NCI-H69 (cell line): ENCODE results near the gene SARS1.

Experiments used
- DNase-seq: peaks from one replicate; lab custom pipeline; 2025; lab: John Stamatoyannopoulos, UW

Gene SARS1

DNA sequence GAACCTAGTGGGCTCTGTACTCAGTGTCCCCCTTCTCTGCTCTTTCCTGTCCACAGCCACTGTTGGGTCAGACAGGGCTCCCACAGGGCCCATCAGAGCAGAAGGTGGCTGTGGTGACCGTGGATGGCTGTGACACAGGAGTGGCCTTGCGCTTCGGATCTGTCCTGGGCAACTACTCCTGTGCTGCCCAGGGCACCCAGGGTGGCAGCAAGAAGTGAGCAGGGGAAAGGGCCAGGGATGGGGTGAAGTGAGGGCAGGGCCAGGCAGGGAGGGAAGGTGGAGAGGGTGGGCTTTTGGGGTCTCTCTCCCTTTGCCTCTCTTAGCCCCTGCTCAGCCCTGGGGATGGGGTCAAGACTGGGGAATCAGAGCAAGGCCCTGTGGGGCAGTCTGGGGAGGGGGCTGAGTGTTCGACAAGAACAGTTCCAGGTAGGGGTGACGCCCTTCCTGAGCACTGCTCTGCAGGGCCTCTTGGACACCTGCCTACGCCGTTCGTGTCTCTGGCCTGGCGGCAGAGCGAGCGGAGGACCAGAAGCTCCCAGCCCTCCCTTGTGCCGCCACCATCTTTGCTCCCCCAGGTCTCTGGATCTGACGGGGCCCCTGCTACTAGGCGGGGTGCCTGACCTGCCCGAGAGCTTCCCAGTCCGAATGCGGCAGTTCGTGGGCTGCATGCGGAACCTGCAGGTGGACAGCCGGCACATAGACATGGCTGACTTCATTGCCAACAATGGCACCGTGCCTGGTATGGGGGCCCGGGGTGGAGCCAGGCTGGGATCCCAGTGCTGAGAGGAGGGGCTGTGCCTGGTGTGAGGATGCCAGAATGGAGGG, 48.7 kb downstream of the SARS1 start:
- no peak for DNase-seq

DNA sequence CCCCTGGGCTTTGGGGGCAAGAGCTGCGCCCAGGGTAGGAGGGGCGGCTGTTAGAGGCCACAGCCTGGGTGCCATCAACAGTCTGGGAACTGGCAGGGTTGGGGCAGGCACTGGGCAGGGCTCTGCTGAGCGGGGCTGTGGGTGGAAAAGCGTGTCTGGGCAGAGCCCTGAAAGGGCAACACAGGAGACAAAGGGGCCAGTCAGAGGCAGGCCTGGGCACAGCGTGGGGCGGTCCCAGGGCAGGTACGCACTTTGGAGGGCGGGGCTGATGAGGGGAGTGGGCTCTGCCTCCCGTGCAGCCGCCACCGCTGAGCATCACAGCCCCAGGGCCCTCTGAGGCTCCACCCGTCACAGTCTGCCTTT, 49.5 kb downstream of the SARS1 start:
- no peak for DNase-seq

DNA sequence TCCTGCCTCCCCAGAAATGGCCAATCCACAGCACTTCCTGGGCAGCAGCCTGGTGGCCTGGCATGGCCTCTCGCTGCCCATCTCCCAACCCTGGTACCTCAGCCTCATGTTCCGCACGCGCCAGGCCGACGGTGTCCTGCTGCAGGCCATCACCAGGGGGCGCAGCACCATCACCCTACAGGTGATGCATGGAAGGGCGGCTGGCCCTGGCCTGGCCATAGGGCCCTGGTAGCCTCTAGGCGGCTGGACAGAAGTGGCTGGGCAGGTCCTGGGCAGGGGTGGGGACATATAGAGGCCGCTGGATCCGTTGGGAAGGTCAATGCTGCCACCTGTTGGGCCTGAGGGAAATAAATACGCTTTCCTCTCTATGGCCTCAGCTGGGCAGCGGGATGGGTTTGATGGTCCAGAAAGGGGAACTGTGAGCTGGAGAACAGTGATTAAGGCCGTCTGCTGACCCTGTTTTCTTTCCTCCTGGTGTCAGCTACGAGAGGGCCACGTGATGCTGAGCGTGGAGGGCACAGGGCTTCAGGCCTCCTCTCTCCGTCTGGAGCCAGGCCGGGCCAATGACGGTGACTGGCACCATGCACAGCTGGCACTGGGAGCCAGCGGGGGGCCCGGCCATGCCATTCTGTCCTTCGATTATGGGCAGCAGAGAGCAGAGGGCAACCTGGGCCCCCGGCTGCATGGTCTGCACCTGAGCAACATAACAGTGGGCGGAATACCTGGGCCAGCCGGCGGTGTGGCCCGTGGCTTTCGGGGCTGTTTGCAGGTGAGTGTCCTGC, 50.1 kb downstream of the SARS1 start:
- DNase-seq = peak; percentile 79

DNA sequence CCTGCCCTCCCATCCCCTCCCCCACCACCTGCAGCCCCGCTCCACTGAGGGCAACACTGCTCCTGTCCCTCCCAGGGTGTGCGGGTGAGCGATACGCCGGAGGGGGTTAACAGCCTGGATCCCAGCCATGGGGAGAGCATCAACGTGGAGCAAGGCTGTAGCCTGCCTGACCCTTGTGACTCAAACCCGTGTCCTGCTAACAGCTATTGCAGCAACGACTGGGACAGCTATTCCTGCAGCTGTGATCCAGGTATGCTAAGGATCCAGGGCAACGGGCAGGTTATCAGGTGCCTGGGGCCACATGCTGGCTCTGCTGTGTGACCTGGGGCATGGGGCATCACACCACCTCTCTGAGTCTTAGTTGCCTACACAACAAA, 50.6 kb downstream of the SARS1 start:
- no peak for DNase-seq

DNA sequence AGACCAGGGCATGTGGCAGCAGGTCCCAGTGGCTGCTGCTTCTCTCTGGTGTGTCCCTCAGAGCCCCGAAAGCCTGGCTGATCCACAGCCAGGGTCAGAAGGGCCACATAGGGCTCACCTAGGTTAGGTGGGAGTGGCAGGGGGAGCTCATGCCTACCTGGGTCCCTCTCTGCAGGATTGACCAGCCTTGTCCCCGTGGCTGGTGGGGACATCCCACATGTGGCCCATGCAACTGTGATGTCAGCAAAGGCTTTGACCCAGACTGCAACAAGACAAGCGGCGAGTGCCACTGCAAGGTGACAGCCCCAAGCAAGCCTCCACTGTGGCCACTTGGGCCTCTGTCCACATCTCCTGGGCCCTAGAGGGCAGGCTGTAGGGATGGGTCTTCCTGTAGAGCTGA, 51.3 kb downstream of the SARS1 start:
- no peak for DNase-seq

DNA sequence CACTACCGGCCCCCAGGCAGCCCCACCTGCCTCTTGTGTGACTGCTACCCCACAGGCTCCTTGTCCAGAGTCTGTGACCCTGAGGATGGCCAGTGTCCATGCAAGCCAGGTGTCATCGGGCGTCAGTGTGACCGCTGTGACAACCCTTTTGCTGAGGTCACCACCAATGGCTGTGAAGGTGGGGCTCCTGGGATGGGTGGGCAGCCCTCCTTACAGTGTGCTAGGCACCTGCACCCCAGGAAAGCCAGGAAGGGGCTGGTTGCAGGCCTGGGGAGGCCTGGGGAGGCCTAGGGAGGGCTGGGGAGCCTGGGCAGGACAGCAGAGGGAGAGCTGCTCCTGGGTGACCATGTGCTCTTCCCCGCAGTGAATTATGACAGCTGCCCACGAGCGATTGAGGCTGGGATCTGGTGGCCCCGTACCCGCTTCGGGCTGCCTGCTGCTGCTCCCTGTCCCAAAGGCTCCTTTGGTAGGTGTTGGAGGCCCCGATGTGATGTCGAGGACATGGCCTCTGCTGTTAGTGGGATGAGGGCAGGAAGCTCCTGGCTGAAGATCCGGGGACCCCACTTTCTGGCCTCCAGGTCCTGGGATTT, 52.1 kb downstream of the SARS1 start:
- no peak for DNase-seq

DNA sequence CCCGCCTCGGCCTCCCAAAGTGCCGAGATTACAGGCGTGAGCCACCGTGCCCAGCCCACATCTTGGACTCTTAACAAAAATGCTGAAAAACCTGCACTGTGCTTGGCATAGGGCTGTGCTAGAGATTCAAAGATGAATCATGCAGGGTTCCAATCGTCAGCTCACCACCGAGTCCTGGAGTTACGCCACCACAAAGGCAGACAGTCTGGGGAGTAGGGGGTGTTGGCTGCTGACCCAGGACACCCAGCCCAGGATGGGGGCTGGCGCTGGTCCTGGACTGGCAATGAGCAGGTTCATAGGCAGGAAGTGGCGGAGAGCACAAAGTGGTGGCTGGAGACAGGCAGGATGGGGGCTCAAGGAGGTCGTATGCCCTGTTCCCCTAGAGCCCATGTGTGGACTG, 53.2 kb downstream of the SARS1 start:
- DNase-seq = no peak

DNA sequence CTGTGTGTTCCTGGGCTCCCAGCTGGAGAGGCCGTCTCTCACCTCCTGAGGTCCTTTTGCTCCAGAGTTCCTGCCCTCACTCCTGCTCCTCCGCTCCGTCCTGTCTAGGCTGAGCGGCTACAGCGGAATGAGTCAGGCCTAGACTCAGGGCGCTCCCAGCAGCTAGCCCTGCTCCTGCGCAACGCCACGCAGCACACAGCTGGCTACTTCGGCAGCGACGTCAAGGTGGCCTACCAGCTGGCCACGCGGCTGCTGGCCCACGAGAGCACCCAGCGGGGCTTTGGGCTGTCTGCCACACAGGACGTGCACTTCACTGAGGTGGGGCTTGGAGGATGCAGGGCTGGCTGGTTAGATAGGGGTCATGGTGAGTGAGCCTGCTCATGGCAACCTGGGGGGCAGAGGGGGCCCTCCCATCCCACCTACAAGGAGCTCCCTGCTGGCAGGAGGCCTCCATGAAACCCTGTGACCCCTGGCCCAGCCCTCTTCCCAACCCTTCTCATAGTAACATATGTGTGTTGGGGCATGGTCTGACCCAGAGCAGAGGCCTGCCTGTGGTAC, 54.1 kb downstream of the SARS1 start:
- no peak for DNase-seq

DNA sequence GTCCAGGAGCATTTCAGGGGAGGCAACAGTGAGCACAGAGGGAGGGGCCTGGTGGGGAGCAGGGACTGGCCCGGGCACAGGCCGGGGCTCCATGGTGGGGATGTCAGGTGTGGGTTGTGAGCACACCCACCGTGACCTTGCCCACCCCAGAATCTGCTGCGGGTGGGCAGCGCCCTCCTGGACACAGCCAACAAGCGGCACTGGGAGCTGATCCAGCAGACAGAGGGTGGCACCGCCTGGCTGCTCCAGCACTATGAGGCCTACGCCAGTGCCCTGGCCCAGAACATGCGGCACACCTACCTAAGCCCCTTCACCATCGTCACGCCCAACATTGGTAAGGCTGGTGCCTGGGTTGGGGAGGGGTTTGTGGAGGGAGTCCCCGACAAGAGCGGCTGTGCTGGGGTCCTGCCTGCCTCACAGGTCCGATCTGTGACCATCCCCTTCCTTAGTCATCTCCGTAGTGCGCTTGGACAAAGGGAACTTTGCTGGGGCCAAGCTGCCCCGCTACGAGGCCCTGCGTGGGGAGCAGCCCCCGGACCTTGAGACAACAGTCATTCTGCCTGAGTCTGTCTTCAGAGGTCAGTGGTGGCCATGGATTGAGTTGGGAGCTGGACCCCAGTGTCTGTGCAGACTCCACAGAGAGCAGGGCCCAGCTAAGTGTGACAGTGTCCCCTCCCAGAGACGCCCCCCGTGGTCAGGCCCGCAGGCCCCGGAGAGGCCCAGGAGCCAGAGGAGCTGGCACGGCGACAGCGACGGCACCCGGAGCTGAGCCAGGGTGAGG, 54.9 kb downstream of the SARS1 start:
- no peak for DNase-seq

DNA sequence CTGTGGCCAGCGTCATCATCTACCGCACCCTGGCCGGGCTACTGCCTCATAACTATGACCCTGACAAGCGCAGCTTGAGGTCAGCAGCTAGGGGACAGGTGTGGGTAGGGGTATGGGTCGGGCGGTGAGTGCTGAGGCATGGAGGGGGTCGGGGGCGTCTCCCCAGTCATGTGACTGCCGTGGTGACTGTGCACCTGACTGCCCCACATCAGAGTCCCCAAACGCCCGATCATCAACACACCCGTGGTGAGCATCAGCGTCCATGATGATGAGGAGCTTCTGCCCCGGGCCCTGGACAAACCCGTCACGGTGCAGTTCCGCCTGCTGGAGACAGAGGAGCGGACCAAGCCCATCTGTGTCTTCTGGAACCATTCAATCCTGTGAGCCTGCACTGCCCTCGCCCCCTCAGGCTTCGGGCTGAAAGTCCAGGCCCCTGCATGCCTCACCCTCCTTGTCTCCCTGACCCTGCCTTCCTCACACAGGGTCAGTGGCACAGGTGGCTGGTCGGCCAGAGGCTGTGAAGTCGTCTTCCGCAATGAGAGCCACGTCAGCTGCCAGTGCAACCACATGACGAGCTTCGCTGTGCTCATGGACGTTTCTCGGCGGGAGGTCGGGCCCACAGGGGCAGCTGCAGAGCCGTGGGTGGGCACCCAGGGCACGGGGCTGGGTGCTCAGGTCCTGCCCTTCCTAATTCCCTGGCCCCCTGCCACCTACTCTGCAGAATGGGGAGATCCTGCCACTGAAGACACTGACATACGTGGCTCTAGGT, 55.7 kb downstream of the SARS1 start:
- DNase-seq = no peak

DNA sequence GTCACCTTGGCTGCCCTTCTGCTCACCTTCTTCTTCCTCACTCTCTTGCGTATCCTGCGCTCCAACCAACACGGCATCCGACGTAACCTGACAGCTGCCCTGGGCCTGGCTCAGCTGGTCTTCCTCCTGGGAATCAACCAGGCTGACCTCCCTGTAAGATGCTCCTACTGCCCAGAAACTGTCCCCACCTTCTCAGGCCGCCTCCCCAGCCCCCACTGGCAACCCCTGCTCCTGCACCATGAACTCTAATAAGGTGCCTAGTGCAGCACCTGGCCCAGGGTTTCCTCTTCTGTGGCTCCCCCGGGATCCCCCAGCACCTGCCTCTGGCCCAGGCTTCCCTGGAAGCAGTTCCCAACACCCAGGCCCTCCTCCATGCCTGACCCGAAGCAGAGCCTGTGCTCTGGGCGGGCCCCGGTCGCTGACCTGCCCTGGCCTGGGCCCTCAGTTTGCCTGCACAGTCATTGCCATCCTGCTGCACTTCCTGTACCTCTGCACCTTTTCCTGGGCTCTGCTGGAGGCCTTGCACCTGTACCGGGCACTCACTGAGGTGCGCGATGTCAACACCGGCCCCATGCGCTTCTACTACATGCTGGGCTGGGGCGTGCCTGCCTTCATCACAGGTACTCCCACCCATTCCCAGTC, 56.4 kb downstream of the SARS1 start:
- no peak for DNase-seq

DNA sequence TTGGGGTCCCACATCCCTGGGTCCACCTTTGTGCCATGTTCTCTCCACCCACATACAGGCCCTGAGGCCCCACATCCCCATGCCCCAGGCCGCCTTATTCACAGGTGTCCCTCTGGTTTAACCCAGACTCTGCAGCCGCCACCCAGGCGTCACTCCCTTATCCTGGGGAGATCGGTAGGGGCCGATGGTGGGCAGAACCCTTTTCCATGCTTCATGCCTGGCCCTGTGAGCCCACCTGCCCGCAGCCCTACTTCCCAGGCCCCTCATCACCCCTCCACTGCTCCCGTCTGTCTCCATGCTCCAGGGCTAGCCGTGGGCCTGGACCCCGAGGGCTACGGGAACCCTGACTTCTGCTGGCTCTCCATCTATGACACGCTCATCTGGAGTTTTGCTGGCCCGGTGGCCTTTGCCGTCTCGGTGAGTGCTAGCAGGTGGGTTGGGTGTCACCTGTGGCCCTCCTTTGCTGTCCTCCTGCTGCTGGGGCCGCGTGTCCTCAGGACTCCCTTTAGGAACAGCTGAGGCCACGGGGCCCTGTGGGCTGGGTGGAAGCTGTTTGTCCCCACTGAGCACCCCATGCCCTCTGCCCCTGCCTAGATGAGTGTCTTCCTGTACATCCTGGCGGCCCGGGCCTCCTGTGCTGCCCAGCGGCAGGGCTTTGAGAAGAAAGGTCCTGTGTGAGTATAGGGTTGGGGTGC, 57.1 kb downstream of the SARS1 start:
- DNase-seq = no peak

DNA sequence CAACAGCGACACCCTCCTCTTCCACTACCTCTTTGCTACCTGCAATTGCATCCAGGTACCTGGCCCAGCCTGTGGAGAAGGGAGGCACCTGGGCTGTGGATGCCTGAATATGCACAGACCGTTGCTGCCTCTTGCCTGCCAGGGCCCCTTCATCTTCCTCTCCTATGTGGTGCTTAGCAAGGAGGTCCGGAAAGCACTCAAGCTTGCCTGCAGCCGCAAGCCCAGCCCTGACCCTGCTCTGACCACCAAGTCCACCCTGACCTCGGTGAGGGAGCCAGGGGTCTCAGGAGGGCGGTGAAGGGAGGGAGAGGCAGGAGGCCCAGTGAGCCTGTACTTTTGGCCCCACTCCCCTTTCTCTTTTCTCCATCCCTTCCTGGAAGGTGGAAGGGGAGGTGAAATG, 57.7 kb downstream of the SARS1 start:
- no peak for DNase-seq

DNA sequence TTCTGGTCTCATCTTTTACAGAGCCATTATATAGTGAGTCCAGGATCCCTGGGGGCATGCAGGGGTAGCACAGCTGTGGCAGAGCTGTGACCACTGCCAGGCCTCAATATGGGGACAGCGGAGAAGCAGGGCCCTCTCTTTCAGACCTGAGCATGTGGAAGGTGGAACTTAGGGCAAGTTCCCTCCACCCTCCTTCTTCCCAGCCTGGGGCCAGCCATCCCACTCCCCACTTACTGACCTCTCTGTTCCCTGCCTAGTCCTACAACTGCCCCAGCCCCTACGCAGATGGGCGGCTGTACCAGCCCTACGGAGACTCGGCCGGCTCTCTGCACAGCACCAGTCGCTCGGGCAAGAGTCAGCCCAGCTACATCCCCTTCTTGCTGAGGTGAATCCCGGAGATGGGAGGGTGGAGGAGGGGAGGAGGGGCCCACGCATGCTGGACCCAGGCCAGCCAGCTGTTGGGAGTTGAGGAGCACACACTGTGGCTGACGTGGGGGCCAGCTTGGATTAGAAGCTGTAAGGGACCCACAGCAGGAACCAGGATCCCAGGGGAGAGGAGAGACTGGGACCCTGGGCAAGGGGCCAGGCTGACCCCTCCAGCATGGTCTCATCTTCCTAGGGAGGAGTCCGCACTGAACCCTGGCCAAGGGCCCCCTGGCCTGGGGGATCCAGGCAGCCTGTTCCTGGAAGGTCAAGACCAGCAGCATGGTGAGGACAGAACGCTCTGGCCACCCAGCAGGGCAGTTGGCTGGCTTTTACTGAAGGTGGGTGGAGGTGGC, 58.5 kb downstream of the SARS1 start:
- no peak for DNase-seq

DNA sequence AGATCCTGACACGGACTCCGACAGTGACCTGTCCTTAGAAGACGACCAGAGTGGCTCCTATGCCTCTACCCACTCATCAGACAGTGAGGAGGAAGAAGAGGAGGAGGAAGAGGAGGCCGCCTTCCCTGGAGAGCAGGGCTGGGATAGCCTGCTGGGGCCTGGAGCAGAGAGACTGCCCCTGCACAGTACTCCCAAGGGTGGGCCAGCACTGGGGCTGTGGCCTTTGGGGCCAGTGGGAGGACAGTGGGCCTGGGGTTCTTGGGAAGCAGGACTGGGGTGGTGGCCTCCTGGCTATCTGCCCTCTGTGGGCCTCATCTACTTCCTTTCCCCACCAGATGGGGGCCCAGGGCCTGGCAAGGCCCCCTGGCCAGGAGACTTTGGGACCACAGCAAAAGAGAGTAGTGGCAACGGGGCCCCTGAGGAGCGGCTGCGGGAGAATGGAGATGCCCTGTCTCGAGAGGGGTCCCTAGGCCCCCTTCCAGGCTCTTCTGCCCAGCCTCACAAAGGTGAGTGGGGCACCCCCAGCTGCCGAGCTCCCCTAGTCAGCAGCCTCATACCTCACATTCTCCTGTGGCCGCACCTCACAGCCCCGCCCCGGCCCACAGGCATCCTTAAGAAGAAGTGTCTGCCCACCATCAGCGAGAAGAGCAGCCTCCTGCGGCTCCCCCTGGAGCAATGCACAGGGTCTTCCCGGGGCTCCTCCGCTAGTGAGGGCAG, 59.3 kb downstream of the SARS1 start:
- DNase-seq = no peak

DNA sequence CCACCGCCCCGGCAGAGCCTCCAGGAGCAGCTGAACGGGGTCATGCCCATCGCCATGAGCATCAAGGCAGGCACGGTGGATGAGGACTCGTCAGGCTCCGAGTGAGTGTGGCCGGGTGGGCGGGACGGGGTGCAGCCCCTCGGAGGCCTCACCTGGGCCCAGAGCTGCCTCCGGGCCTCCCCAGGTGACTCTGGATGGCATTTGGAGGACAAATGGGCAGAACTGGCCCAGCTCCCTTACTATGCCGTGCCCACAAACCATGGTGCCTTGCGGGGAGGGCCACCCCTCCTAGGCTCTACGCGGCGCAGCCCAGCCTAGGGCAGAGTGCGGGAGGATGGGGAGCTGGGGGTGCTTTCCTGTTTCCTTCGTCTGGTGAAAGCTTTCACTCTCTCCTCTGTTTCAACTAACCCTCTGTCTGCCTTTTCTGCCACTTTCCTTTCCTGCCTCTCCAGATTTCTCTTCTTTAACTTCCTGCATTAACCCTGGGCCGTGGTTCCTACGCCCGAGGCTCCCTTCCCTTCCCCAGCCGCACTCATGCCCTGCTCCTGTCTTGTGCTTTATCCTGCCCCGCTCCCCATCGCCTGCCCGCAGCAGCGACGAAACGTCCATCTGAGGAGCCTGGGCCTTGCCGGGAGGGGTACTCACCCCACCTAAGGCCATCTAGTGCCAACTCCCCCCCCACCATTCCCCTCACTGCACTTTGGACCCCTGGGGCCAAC, 60.0 kb downstream of the SARS1 start:
- DNase-seq = no peak

DNA sequence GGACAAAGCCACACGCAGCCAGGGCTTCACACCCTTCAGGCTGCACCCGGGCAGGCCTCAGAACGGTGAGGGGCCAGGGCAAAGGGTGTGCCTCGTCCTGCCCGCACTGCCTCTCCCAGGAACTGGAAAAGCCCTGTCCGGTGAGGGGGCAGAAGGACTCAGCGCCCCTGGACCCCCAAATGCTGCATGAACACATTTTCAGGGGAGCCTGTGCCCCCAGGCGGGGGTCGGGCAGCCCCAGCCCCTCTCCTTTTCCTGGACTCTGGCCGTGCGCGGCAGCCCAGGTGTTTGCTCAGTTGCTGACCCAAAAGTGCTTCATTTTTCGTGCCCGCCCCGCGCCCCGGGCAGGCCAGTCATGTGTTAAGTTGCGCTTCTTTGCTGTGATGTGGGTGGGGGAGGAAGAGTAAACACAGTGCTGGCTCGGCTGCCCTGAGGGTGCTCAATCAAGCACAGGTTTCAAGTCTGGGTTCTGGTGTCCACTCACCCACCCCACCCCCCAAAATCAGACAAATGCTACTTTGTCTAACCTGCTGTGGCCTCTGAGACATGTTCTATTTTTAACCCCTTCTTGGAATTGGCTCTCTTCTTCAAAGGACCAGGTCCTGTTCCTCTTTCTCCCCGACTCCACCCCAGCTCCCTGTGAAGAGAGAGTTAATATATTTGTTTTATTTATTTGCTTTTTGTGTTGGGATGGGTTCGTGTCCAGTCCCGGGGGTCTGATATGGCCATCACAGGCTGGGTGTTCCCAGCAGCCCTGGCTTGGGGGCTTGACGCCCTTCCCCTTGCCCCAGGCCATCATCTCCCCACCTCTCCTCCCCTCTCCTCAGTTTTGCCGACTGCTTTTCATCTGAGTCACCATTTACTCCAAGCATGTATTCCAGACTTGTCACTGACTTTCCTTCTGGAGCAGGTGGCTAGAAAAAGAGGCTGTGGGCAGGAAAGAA, 61.1 kb downstream of the SARS1 start:
- peak; percentile 90 for DNase-seq
